GM04504 (cell line): ENCODE results near the gene PSMA7.

Source experiments
- DNase-seq: peaks from one replicate; pipeline ENCODE4 v3.0.0-alpha.2; 2012; ENCODE audit warnings: low read depth

PSMA7 gene

GRCh38 chr20:62087227-62087626, 56.0 kb downstream of the PSMA7 start:
- DNase-seq = no peak
